HS-27A (cell line): ENCODE measurements around the gene TBC1D25.

ENCODE experiments used
- DNase-seq: peaks from one replicate; pipeline ENCODE4 v3.0.0-alpha.2; 2012; ENCODE audit warnings: low read depth, missing footprints

TBC1D25 gene

DNA sequence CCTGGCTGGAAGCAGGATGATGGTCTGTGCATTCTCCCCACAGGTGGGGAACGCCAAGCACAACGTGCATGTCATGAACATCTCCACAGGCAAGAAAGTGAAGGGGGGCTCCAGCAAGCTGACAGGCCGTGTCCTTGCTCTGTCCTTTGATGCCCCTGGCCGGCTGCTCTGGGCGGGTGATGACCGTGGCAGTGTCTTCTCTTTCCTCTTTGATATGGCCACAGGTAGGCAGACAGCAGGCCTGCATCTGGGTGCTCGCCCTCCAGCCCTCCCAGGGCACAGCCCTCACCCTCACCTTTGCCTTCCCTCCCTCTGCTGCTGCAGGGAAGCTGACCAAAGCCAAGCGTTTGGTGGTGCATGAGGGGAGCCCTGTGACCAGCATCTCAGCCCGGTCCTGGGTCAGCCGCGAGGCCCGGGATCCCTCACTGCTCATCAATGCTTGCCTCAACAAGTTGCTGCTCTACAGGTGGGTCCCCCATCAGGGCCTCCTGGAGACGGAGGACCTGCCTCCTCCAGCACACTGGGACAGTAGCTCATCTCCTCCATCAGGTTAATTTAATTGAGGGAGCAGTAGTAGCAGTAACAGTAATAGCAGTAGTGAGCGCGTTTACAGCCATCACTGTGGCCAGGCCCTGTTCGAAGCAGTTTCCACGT lies 62.4 kb downstream of the TBC1D25 start:
- DNase-seq: no peak

- DNase-seq: no peak
Measured at GRCh38 chrX:48604701-48605100, 65.2 kb downstream of the TBC1D25 start.

DNA sequence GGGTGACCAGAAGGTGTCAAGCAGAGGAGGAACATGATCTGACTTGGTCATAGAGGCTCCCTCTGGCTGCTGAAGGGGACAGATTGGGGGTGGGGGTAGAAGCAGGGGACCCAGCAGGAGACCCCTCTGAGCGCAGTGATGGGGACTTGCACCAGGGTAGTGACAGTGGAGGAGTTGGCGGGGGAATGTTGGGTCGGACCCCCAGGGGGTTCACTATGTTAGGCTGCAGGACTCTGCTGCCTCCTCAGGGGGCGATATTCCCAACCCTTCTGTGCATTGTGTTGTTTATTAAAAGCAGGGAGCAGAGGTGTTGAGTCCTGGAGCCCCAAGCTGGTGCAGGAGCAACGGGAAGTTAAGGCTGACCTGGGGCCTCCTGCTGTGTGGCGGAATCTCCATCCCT lies 66.6 kb downstream of the TBC1D25 start:
- no peak for DNase-seq

- DNase-seq: no peak
Measured at GRCh38 chrX:48611703-48612102, 72.2 kb downstream of the TBC1D25 start.
